ENCODE data around the gene CFAP46. TPM values are rescaled to one million over a fixed set of nuclear protein-coding genes. Genes with fewer than 3 reads are reported as not detected.
"Not testable (repeated sequence)": the region's sequence is repeated elsewhere in the genome, so short reads cannot be mapped to it uniquely, and the experiment has no call there.

The CFAP46 gene
- total RNA-seq, 1 experiment from 2014 or later = 2.7 TPM

GRCh38 chr10:132836832-132837540 is 105.4 kb downstream of the CFAP46 start:
- peak; percentile 30 for DNase-seq (ENCODE audit: extremely low read depth, low read depth)

GRCh38 chr10:132836248-132836831 is 106.0 kb downstream of the CFAP46 start:
- no peak for DNase-seq (ENCODE audit: extremely low read depth, low read depth)

GRCh38 chr10:132835848-132836233 is 106.5 kb downstream of the CFAP46 start:
- DNase-seq (ENCODE audit: extremely low read depth, low read depth) = no peak

- no peak for DNase-seq (ENCODE audit: extremely low read depth, low read depth)
Measured at GRCh38 chr10:132834891-132835847, 107.2 kb downstream of the CFAP46 start.

- DNase-seq (ENCODE audit: extremely low read depth, low read depth) = no peak
Measured at GRCh38 chr10:132834311-132834761, 108.0 kb downstream of the CFAP46 start.

- no peak for DNase-seq (ENCODE audit: extremely low read depth, low read depth)
Measured at GRCh38 chr10:132833421-132834111, 108.8 kb downstream of the CFAP46 start.

- DNase-seq (ENCODE audit: extremely low read depth, low read depth) = no peak
Measured at GRCh38 chr10:132832186-132832969, 110.0 kb downstream of the CFAP46 start.

GRCh38 chr10:132829403-132829802 is 113.0 kb downstream of the CFAP46 start:
- DNase-seq (ENCODE audit: extremely low read depth, low read depth) = no peak

- no peak for DNase-seq (ENCODE audit: extremely low read depth, low read depth)
Measured at GRCh38 chr10:132828681-132829080, 113.7 kb downstream of the CFAP46 start.

GRCh38 chr10:132827861-132828539 is 114.4 kb downstream of the CFAP46 start:
- DNase-seq (ENCODE audit: extremely low read depth, low read depth) = no peak

GRCh38 chr10:132827423-132827789 is 115.0 kb downstream of the CFAP46 start:
- no peak for DNase-seq (ENCODE audit: extremely low read depth, low read depth)

GRCh38 chr10:132826524-132827422 is 115.6 kb downstream of the CFAP46 start:
- no peak for DNase-seq (ENCODE audit: extremely low read depth, low read depth)

- not testable (repeated sequence) for DNase-seq (ENCODE audit: extremely low read depth, low read depth)
Measured at GRCh38 chr10:132825783-132826523, 116.4 kb downstream of the CFAP46 start.

GRCh38 chr10:132820056-132820455 is 122.3 kb downstream of the CFAP46 start:
- no peak for DNase-seq (ENCODE audit: extremely low read depth, low read depth)

- DNase-seq (ENCODE audit: extremely low read depth, low read depth) = no peak
Measured at GRCh38 chr10:132817701-132818211, 124.6 kb downstream of the CFAP46 start.

- DNase-seq (ENCODE audit: extremely low read depth, low read depth) = no peak
Measured at GRCh38 chr10:132816718-132817117, 125.7 kb downstream of the CFAP46 start.

GRCh38 chr10:132815168-132815857 is 127.1 kb downstream of the CFAP46 start:
- no peak for DNase-seq (ENCODE audit: extremely low read depth, low read depth)
